K562 (cell line): ENCODE data around the gene C1RL. TPM values are rescaled to one million over a fixed set of nuclear protein-coding genes. Genes with fewer than 3 reads are reported as not detected.

ENCODE experiments used
- ATAC-seq: fragments of 200-7000 bp; cut with Tn5 transposase; 3 replicates; pipeline ENCODE4 v1.9.1; 2020; ENCODE audit warnings: moderate library complexity
- BruUV-seq: library from RNA; stranded (reverse); fragments of 400-500 nt; replicated peaks from 2 replicates; lab custom pipeline; 2021; lab: Mats Ljungman, UMichigan
- CTCF ChIA-PET: fragments of 300-600 bp; formaldehyde crosslinking; extraction: SDS; loops from one replicate; lab custom pipeline; 2021; ENCODE audit warnings: low intra/inter-chr PET ratio; lab: Yijun Ruan, JAX
- POLR2A ChIA-PET: fragments of 300-600, 350-650 bp; sonication (Branson Sonifier 250); formaldehyde crosslinking; extraction: SDS; loops from one replicate; lab custom pipeline; 2021; ENCODE audit warnings: antibody characterized with exemption, inconsistent platforms; lab: Yijun Ruan, JAX
- DNase-seq, 4 experiments: peaks; one replicate each; pipeline versions ENCODE4 v3.0.0 to v3.0.0-alpha.2; 2011 to 2018; ENCODE audit warnings: low spot score in 3 of 4, mixed read lengths in 3 of 4; ENCODE audit errors: extremely low read depth in 1 of 4
- FAIRE-seq: peaks from 2 replicates; lab custom pipeline; 2011; peaks lifted over from hg19 to GRCh38; lab: Jason Lieb, UNC
- H2AFZ ChIP-seq: 2 replicates; pipeline ENCODE4 v1.6.0; 2011; ENCODE audit warnings: low read depth, low read length, control low read depth, inconsistent platforms
- H3K27ac ChIP-seq: fragments of 200-600 bp; 3 replicates; pipeline ENCODE4 v1.8.0; 2011; ENCODE audit warnings: low read depth, mild to moderate bottlenecking, control low read depth, inconsistent platforms, low read length, moderate library complexity, mixed read lengths; ENCODE audit errors: extremely low read depth
- H3K27me3 ChIP-seq, 2 experiments: fragments of 300-600 bp in 1 of 2; 2 replicates in 1 of 2; 3 replicates in 1 of 2; pipeline versions ENCODE4 v1.6.0 to v1.8.0; 2011; ENCODE audit warnings: inconsistent platforms in 2 of 2, low read length in 2 of 2, mild to moderate bottlenecking in 1 of 2, mixed read lengths in 1 of 2, moderate library complexity in 1 of 2; ENCODE audit not compliant: control insufficient read depth in 2 of 2, insufficient read depth in 2 of 2
- H3K36me3 ChIP-seq: fragments of 300-600 bp; 3 replicates; pipeline ENCODE4 v1.8.0; 2011; ENCODE audit warnings: mild to moderate bottlenecking, low read length, inconsistent platforms; ENCODE audit not compliant: control insufficient read depth, insufficient read depth
- H3K4me1 ChIP-seq, 2 experiments: fragments of 200-600 bp in 1 of 2; replicated peaks in 1 of 2; 2 replicates in 1 of 2; 3 replicates in 1 of 2; pipeline versions ENCODE4 v1.5.1 to v1.8.0; 2011; ENCODE audit warnings: inconsistent platforms in 2 of 2, low read length in 2 of 2, mild to moderate bottlenecking in 1 of 2, mixed read lengths in 1 of 2, moderate library complexity in 1 of 2; ENCODE audit not compliant: control insufficient read depth in 2 of 2, insufficient read depth in 2 of 2
- H3K4me2 ChIP-seq: 2 replicates; pipeline ENCODE4 v1.6.1; 2011; ENCODE audit warnings: low read length, control low read depth, inconsistent platforms, mixed read lengths; ENCODE audit not compliant: insufficient read depth
- H3K4me3 ChIP-seq: fragments of 200-600 bp; sonication (generic), shearing (Covaris generic); 2 replicates; pipeline ENCODE4 v1.5.1; 2016; ENCODE audit warnings: control low read depth, inconsistent platforms
- H3K79me2 ChIP-seq: fragments of 200-600 bp; 3 replicates; pipeline ENCODE4 v1.8.0; 2011; ENCODE audit warnings: low read length, inconsistent platforms; ENCODE audit not compliant: control insufficient read depth, insufficient read depth
- H3K9ac ChIP-seq, 2 experiments: 2 replicates each; pipeline versions ENCODE4 v1.6.0 to v1.6.1; 2011; ENCODE audit warnings: low read depth in 2 of 2, low read length in 2 of 2, control low read depth in 1 of 2, inconsistent platforms in 1 of 2, mild to moderate bottlenecking in 1 of 2, mixed read lengths in 1 of 2; ENCODE audit not compliant: insufficient read depth in 1 of 2
- H3K9me1 ChIP-seq: one replicate; pipeline ENCODE4 v1.6.0; 2011; ENCODE audit warnings: inconsistent platforms, mild to moderate bottlenecking, low read length, moderate library complexity; ENCODE audit not compliant: control insufficient read depth, insufficient read depth
- H3K9me3 ChIP-seq: replicated peaks from 2 replicates; pipeline ENCODE4 v1.5.1; 2011; ENCODE audit warnings: low read depth, low read length, inconsistent platforms; ENCODE audit not compliant: control insufficient read depth, insufficient read depth
- H4K20me1 ChIP-seq: replicated peaks from 2 replicates; pipeline ENCODE4 v1.6.1; 2011; ENCODE audit warnings: low read length, inconsistent platforms, mixed read lengths; ENCODE audit not compliant: control insufficient read depth, insufficient read depth
- CTCF ChIP-seq, 3 experiments: IDR thresholded peaks in 2 of 3; conservative IDR thresholded peaks in 1 of 3; 2 replicates each; pipeline ENCODE4 v1.5.1; 2011 to 2012; ENCODE audit warnings: low read length in 3 of 3, mild to moderate bottlenecking in 3 of 3, control low read depth in 2 of 3, improper control_type of control experiment in 1 of 3, inconsistent platforms in 1 of 3, low read depth in 1 of 3, mixed read lengths in 1 of 3, moderate library complexity in 1 of 3; ENCODE audit not compliant: insufficient read depth in 2 of 3
- ESRRA ChIP-seq: fragments of 450-650 bp; IDR thresholded peaks from 2 replicates; pipeline ENCODE4 v1.6.1; 2014; ENCODE audit warnings: low read depth, mild to moderate bottlenecking, moderate library complexity, borderline replicate concordance
- HDAC6 ChIP-seq: IDR thresholded peaks from 2 replicates; pipeline ENCODE4 v1.6.1; 2012; ENCODE audit warnings: low read depth, mild to moderate bottlenecking, control low read depth, inconsistent platforms, low read length, moderate library complexity
- NFRKB ChIP-seq: fragments of 450-650 bp; IDR thresholded peaks from 2 replicates; pipeline ENCODE4 v1.6.1; 2016; ENCODE audit warnings: low read depth
- PYGO2 ChIP-seq: fragments of 450-650 bp; IDR thresholded peaks from 2 replicates; pipeline ENCODE4 v1.6.1; 2016; ENCODE audit warnings: mild to moderate bottlenecking, missing genetic modification characterization, moderate library complexity, missing compliant biosample characterization
- SMARCA4 ChIP-seq: fragments of 450-650 bp; IDR thresholded peaks from 2 replicates; pipeline ENCODE4 v1.6.1; 2016
- THAP7 ChIP-seq: fragments of 250-450 bp; sonication (Bioruptor Pico); IDR thresholded peaks from 2 replicates; pipeline ENCODE4 v1.5.0; 2021
- ZC3H11A ChIP-seq: IDR thresholded peaks from 2 replicates; pipeline ENCODE4 v1.6.1; 2012; ENCODE audit warnings: low read depth, low read length, improper control_type of control experiment
- ZKSCAN1 ChIP-seq: fragments of 150-350 bp; IDR thresholded peaks from 2 replicates; pipeline ENCODE4 v1.6.1; 2016; ENCODE audit warnings: low read depth, low read length
- ZNF24 ChIP-seq: fragments of 450-650 bp; IDR thresholded peaks from 2 replicates; pipeline ENCODE4 v1.6.1; 2016
- ZNF274 ChIP-seq: IDR thresholded peaks from 2 replicates; pipeline ENCODE4 v1.6.1; 2011; ENCODE audit warnings: low read depth, mild to moderate bottlenecking, low read length, moderate library complexity, borderline replicate concordance
- ZNF77 ChIP-seq: fragments of 250-450 bp; sonication (Bioruptor Pico); IDR thresholded peaks from 2 replicates; pipeline ENCODE4 v1.5.0; 2020
- WGBS: fragments of 100-300 bp; shearing (Covaris generic); methylation state at CpG from one replicate; pipeline ENCODE4 v1.1.6; 2016; ENCODE audit warnings: low coverage, mixed read lengths; ENCODE audit not compliant: insufficient coverage; ENCODE audit errors: missing lambda C conversion rate; 5-methylcytosine and 5-hydroxymethylcytosine counted together
- in situ Hi-C: fragments of 300-500 bp; cut with MboI; formaldehyde crosslinking; loops from 4 replicates; pipeline ENCODE4 v1.15.0; 2018; ENCODE audit warnings: inconsistent platforms, mixed read lengths
- intact Hi-C: fragments of 100-400 bp; cut with micrococcal nuclease; formaldehyde crosslinking; loops from 2 replicates; pipeline ENCODE4 v1.14.2; 2022
- polyA plus RNA-seq, 8 experiments: library from polyadenylated mRNA; depleted of rRNA in 4 of 8; stranded (reverse) in 5 of 8; unstranded in 3 of 8; fragments of >200 nt; fragmentation: Nextera tagmentation in 2 of 8; fragmentation: Illumina TruSeq in 1 of 8; extraction: Ambion mirVana in 2 of 8; extraction: Trizol in 1 of 8; gene quantifications; 2 replicates each; pipeline versions ENCODE4 v1.2.1 to v1.2.3, GENCODE V29; 2011 to 2014; ENCODE audit warnings: inconsistent platforms in 1 of 8, missing spikeins in 1 of 8
- total RNA-seq, 7 experiments: library from RNA; depleted of rRNA in 6 of 7; stranded (reverse); fragments of >200 nt in 6 of 7; fragmentation: Illumina TruSeq in 2 of 7; extraction: Trizol in 2 of 7; gene quantifications; 2 replicates each; pipeline versions ENCODE4 v1.2.1 to v1.2.3, GENCODE V29; 2011 to 2021; ENCODE audit warnings: low replicate concordance in 1 of 7
- TF ChIP-seq, protein P1 (sequence below): fragments of 250-450 bp; sonication (Bioruptor Pico); IDR thresholded peaks from 2 replicates; pipeline ENCODE4 v1.9.0; 2021; ENCODE audit warnings: mild to moderate bottlenecking, inconsistent platforms
- TF ChIP-seq, protein P2 (sequence below), 2 experiments: fragments of 450-650 bp; IDR thresholded peaks; 2 replicates each; pipeline ENCODE4 v1.6.1; 2016
- TF ChIP-seq, protein P3 (sequence below): fragments of 250-450 bp; sonication (Bioruptor Pico); IDR thresholded peaks from 2 replicates; pipeline ENCODE4 v1.8.0; 2021; ENCODE audit warnings: mild to moderate bottlenecking, moderate library complexity

Gene C1RL
- total and polyA plus RNA-seq, 9 of the 15 experiments (the other 6 are each of a cell fraction or from before 2014, with no cell fraction given), result 1.4 to 10.7 (median 8.0) TPM

DNA sequence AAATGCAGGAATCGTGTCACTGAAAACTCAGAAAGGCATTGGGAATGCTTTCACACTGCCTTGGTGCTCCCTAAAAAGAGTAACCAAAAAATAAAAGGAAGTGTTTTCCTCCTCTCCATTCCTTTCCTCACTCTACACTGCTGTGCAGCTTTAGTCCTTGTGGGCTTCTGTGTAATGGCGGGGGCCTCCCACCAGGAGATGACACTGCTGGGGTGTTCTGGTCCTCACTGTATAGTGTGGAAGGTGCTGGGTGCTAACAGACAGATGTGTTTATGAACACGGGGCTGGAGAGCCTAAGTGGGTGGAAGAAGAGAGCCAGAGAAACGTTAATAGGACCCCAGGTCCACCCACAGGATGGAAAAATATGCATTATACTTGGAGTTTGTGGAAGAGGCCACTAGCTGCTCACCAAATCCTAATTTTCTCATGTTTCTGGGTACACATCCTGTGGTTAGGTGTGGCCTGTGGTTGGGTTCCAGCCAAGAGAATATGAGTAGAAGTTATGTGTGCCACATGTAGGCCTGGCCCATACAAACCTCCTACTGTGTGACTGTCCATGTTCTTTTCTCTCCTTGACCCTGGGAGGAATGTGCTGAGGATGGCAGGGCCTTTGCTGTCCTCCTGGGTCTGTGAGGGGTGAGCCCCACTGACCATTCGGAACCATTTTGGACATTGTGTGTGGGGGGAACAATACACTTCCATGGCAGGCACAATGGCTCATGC is 62.5 kb downstream of the C1RL start:
- DNase-seq (no peak), FAIRE-seq (no peak), ATAC-seq (peak; percentile 84)
- H3K9me1 ChIP-seq, result no peaks in the 10 kb centered on the region
- no peaks in the 10 kb centered on the region for H3K27me3 ChIP-seq
- H3K36me3 ChIP-seq, result no peaks in the 10 kb centered on the region
- no peak overlapping the region for H3K4me3 ChIP-seq
- WGBS, result 35% methylated on average over 4 of the region's 5 CpGs
- H3K9me3 ChIP-seq, result no peaks in the 10 kb centered on the region
- intact Hi-C loops (no loop called here), in situ Hi-C loops (no loop called here)
- no peak overlapping the region for H3K9ac ChIP-seq
- peak overlapping the region; percentile 72 for H2AFZ ChIP-seq
- H3K4me2 ChIP-seq, result no peak overlapping the region
- ChIA-PET POLR2A (interaction anchor here (0.6 to 0.7 kb wide), 2 partner anchors 11 to 12 kb away, joined by 3 read pairs; no protein-coding TSS in a partner anchor), CTCF (no interaction called here)
- no peaks in the 10 kb centered on the region for H3K79me2 ChIP-seq
- H4K20me1 ChIP-seq, result no peaks in the 10 kb centered on the region
- BruUV-seq, result no TSS peak
- no peaks in the 10 kb centered on the region; a peak in 1 of 5 replicates for H3K4me1 ChIP-seq
- no peak overlapping the region for H3K27ac ChIP-seq
- TF ChIP-seq ESRRA, result no peak
- TF ChIP-seq ZNF24, result no peak
- TF ChIP-seq ZNF274, result no peak
- TF ChIP-seq THAP7 (CRISPR knock-in tag), result no peak
- TF ChIP-seq, protein P1, sequence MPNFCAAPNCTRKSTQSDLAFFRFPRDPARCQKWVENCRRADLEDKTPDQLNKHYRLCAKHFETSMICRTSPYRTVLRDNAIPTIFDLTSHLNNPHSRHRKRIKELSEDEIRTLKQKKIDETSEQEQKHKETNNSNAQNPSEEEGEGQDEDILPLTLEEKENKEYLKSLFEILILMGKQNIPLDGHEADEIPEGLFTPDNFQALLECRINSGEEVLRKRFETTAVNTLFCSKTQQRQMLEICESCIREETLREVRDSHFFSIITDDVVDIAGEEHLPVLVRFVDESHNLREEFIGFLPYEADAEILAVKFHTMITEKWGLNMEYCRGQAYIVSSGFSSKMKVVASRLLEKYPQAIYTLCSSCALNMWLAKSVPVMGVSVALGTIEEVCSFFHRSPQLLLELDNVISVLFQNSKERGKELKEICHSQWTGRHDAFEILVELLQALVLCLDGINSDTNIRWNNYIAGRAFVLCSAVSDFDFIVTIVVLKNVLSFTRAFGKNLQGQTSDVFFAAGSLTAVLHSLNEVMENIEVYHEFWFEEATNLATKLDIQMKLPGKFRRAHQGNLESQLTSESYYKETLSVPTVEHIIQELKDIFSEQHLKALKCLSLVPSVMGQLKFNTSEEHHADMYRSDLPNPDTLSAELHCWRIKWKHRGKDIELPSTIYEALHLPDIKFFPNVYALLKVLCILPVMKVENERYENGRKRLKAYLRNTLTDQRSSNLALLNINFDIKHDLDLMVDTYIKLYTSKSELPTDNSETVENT, result no peak
- TF ChIP-seq ZKSCAN1, result peak; percentile 63; the same call in 1 of the 2 replicates
- TF ChIP-seq PYGO2 (tag), result no peak
- TF ChIP-seq, protein P2, sequence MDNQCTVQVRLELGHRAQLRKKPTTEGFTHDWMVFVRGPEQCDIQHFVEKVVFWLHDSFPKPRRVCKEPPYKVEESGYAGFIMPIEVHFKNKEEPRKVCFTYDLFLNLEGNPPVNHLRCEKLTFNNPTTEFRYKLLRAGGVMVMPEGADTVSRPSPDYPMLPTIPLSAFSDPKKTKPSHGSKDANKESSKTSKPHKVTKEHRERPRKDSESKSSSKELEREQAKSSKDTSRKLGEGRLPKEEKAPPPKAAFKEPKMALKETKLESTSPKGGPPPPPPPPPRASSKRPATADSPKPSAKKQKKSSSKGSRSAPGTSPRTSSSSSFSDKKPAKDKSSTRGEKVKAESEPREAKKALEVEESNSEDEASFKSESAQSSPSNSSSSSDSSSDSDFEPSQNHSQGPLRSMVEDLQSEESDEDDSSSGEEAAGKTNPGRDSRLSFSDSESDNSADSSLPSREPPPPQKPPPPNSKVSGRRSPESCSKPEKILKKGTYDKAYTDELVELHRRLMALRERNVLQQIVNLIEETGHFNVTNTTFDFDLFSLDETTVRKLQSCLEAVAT (IDR thresholded peaks at IDR 0.05), result no peak
- TF ChIP-seq NFRKB, result no peak
- TF ChIP-seq ZNF77 (CRISPR knock-in tag), result no peak
- no peak for TF ChIP-seq HDAC6
- no peak for TF ChIP-seq ZC3H11A
- peak in 1 of 3 experiments; percentile 6; a peak in 2 of 6 replicates for TF ChIP-seq CTCF (IDR thresholded peaks at IDR 0.05 in 2 of 3, conservative IDR thresholded peaks at IDR 0.05 in 1 of 3; ENCODE audit: insufficient read depth in 2 of 3, low read depth in 1 of 3, low read length in 3 of 3)
- TF ChIP-seq, protein P3, sequence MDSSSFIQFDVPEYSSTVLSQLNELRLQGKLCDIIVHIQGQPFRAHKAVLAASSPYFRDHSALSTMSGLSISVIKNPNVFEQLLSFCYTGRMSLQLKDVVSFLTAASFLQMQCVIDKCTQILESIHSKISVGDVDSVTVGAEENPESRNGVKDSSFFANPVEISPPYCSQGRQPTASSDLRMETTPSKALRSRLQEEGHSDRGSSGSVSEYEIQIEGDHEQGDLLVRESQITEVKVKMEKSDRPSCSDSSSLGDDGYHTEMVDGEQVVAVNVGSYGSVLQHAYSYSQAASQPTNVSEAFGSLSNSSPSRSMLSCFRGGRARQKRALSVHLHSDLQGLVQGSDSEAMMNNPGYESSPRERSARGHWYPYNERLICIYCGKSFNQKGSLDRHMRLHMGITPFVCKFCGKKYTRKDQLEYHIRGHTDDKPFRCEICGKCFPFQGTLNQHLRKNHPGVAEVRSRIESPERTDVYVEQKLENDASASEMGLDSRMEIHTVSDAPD, result no peak
- TF ChIP-seq SMARCA4, result no peak
